Sigmoid colon (tissue), 7 donors: ENCODE data around the gene RHCG. TPM values are rescaled to one million over a fixed set of nuclear protein-coding genes. Genes with fewer than 3 reads are reported as not detected.

Experiments
- DNase-seq: peaks from one replicate; pipeline ENCODE4 v3.0.0-alpha.2; 2019
- H3K27ac ChIP-seq, 4 donors: fragments of 200-600 bp; sonication (generic); one replicate each; pipeline ENCODE4 v1.5.1; 2016 to 2019; ENCODE audit warnings: mild to moderate bottlenecking in 1 of 4
- H3K27me3 ChIP-seq, 3 donors: fragments of 200-600 bp; sonication (generic); one replicate each; pipeline ENCODE4 v1.5.1; 2019; ENCODE audit warnings: mild to moderate bottlenecking in 1 of 3
- H3K36me3 ChIP-seq, 4 donors: fragments of 200-600 bp; sonication (generic); one replicate each; pipeline ENCODE4 v1.5.1; 2016 to 2019
- H3K4me1 ChIP-seq, 4 donors: fragments of 200-600 bp; sonication (generic); one replicate each; pipeline ENCODE4 v1.5.1; 2017 to 2019
- H3K4me3 ChIP-seq, 4 donors: fragments of 200-600 bp; sonication (generic); one replicate each; pipeline ENCODE4 v1.5.1; 2017 to 2019; ENCODE audit warnings: mild to moderate bottlenecking in 2 of 4, moderate library complexity in 1 of 4
- H3K9me3 ChIP-seq, 4 donors: fragments of 200-600 bp in 3 of 4; sonication (generic) in 3 of 4; one replicate each; pipeline versions ENCODE4 v1.5.1 to v1.6.1; 2013 to 2019
- CTCF ChIP-seq, 4 experiments: fragments of 450-650 bp in 3 of 4; fragments of 200-600 bp in 1 of 4; IDR thresholded peaks; one replicate each; pipeline ENCODE4 v1.5.1; 2016 to 2019; ENCODE audit warnings: antibody characterized with exemption in 4 of 4, mild to moderate bottlenecking in 3 of 4, moderate library complexity in 2 of 4
- EP300 ChIP-seq, 4 donors: sonication (generic); formaldehyde crosslinking; IDR thresholded peaks; one replicate each; pipeline ENCODE4 v1.6.1; 2017; ENCODE audit warnings: antibody characterized with exemption in 4 of 4
- POLR2A ChIP-seq, 2 donors: fragments of 450-650 bp; IDR thresholded peaks; one replicate each; pipeline ENCODE4 v1.6.1; 2016; ENCODE audit warnings: antibody characterized with exemption in 2 of 2, mild to moderate bottlenecking in 2 of 2, moderate library complexity in 2 of 2
- POLR2AphosphoS5 ChIP-seq, 4 donors: sonication (generic); formaldehyde crosslinking; IDR thresholded peaks; one replicate each; pipeline ENCODE4 v1.6.1; 2017; ENCODE audit warnings: antibody characterized with exemption in 4 of 4
- WGBS, 2 donors: extraction: QIAGEN DNeasy Blood & Tissue Kit; methylation state at CpG; one replicate each; pipeline ENCODE4 v1.1.7; 2013; 5-methylcytosine and 5-hydroxymethylcytosine counted together
- intact Hi-C: fragments of 100-400 bp; cut with DNase I; formaldehyde crosslinking; loops from one replicate; pipeline ENCODE4 v1.15.1; 2023
- polyA plus RNA-seq, 3 donors: library from polyadenylated mRNA; stranded (reverse); fragments of 200-250 nt; gene quantifications; one replicate each; pipeline ENCODE4 v1.2.3, GENCODE V29; 2013
- total RNA-seq, 4 donors: library from RNA; depleted of rRNA; stranded (reverse); fragments of >200 nt; gene quantifications; one replicate each; pipeline ENCODE4 v1.1.0, GENCODE V29; 2016
- donor health status: healthy with polysubstance abuse.
- donor health status: Bipolar disorder and iron deficiency.
- donor health status: healthy.

Gene RHCG
- total and polyA plus RNA-seq, 7 donors, result 0.47 to 3.0 TPM; not detected in 5

- no peak overlapping the region for H3K4me3 ChIP-seq
- no peaks in the 10 kb centered on the region for H3K36me3 ChIP-seq
- TF ChIP-seq POLR2A (IDR thresholded peaks at IDR 0.05) (no peak), EP300 (IDR thresholded peaks at IDR 0.05) (no peak), POLR2AphosphoS5 (IDR thresholded peaks at IDR 0.05) (no peak), CTCF (IDR thresholded peaks at IDR 0.05) (no peak)
- peaks cover 0 to 10% (median 0%) of the 10 kb centered on the region in 3 donors for H3K27me3 ChIP-seq
- H3K9me3 ChIP-seq, result no peaks in the 10 kb centered on the region
- no peak for DNase-seq
- no peaks in the 10 kb centered on the region for H3K4me1 ChIP-seq
- H3K27ac ChIP-seq, result no peak overlapping the region
- intact Hi-C loops, result no loop called here
- WGBS, 2 donors, result 79 to 84% methylated on average over 4 of the region's 4 CpGs
These were observed 9.8 kb upstream of the RHCG start for GRCh38 chr15:89506026-89506686.

GRCh38 chr15:89504166-89504565 is 7.8 kb upstream of the RHCG start:
- WGBS, 2 donors, result 67 to 77% methylated on average over 4 of the region's 4 CpGs
- Histone ChIP-seq H3K9me3 (no peaks in the 10 kb centered on the region), H3K4me3 (no peak overlapping the region), H3K27me3 (peaks cover 0 to 23% (median 2%) of the 10 kb centered on the region in 3 donors), H3K36me3 (no peaks in the 10 kb centered on the region), H3K27ac (no peak overlapping the region), H3K4me1 (no peaks in the 10 kb centered on the region)
- intact Hi-C loops, result no loop called here
- TF ChIP-seq EP300 (IDR thresholded peaks at IDR 0.05) (no peak), POLR2AphosphoS5 (IDR thresholded peaks at IDR 0.05) (no peak), POLR2A (IDR thresholded peaks at IDR 0.05) (no peak), CTCF (IDR thresholded peaks at IDR 0.05) (no peak)
- DNase-seq, result no peak

- H3K27me3 ChIP-seq, result peaks cover 0 to 32% (median 4%) of the 10 kb centered on the region in 3 donors
- WGBS, 2 donors, result 18 to 60% methylated on average over 7 of the region's 7 CpGs
These were observed 6.6 kb upstream of the RHCG start for GRCh38 chr15:89502867-89503595.

GRCh38 chr15:89501646-89502045 is 5.3 kb upstream of the RHCG start:
- H3K4me1 ChIP-seq, result peaks cover 0 to 1% (median under 1%) of the 10 kb centered on the region in 4 donors
- intact Hi-C loops, result no loop called here
- H3K9me3 ChIP-seq, result no peaks in the 10 kb centered on the region
- no peaks in the 10 kb centered on the region for H3K36me3 ChIP-seq
- H3K27me3 ChIP-seq, result peaks cover 0 to 46% (median 4%) of the 10 kb centered on the region in 3 donors
- WGBS, 2 donors, result 90 to 94% methylated on average over 5 of the region's 5 CpGs
- no peak overlapping the region for H3K4me3 ChIP-seq
- TF ChIP-seq EP300 (IDR thresholded peaks at IDR 0.05) (no peak), POLR2A (IDR thresholded peaks at IDR 0.05) (no peak), POLR2AphosphoS5 (IDR thresholded peaks at IDR 0.05) (no peak), CTCF (IDR thresholded peaks at IDR 0.05) (no peak)
- H3K27ac ChIP-seq, result no peak overlapping the region
- DNase-seq, result no peak

More at GRCh38 chr15:89502867-89503595, 6.6 kb upstream of the RHCG start:
- no peaks in the 10 kb centered on the region for H3K9me3 ChIP-seq
- H3K4me1 ChIP-seq, result no peaks in the 10 kb centered on the region
- H3K4me3 ChIP-seq, result no peak overlapping the region
- intact Hi-C loops, result no loop called here
- TF ChIP-seq EP300 (IDR thresholded peaks at IDR 0.05), result no peak
- TF ChIP-seq CTCF (IDR thresholded peaks at IDR 0.05), result no peak
- TF ChIP-seq POLR2A (IDR thresholded peaks at IDR 0.05), result no peak
- DNase-seq, result no peak
- H3K36me3 ChIP-seq, result no peaks in the 10 kb centered on the region
- H3K27ac ChIP-seq, result no peak overlapping the region
